H1 (cell line): ENCODE results near the gene TIMM22. TPM values are rescaled to one million over a fixed set of nuclear protein-coding genes. Genes with fewer than 3 reads are reported as not detected.

Source experiments
- CTCF ChIA-PET: fragments of 300-600 bp; sonication (Branson Sonifier 250); formaldehyde crosslinking; loops from one replicate; lab custom pipeline; 2021; ENCODE audit not compliant: partially characterized antibody; lab: Charles Lee
- POLR2A ChIA-PET: fragments of 300-600 bp; sonication (Branson Sonifier 250); formaldehyde crosslinking; loops from one replicate; lab custom pipeline; 2021; ENCODE audit warnings: inconsistent platforms; ENCODE audit not compliant: partially characterized antibody; lab: Charles Lee
- DNase-seq, 2 experiments: peaks; one replicate each; pipeline versions ENCODE4 v3.0.0 to v3.0.0-alpha.2; 2010 to 2022; ENCODE audit warnings: low spot score in 2 of 2, low read depth in 1 of 2, mixed read lengths in 1 of 2
- FAIRE-seq: peaks from 2 replicates; lab custom pipeline; 2011; peaks lifted over from hg19 to GRCh38; lab: Jason Lieb, UNC
- H2AFZ ChIP-seq: 2 replicates; pipeline ENCODE4 v1.8.1; 2012; ENCODE audit warnings: low read length, inconsistent platforms
- H2AK5ac ChIP-seq: 2 replicates; pipeline ENCODE4 v1.6.1; 2013; ENCODE audit warnings: low read depth, low read length
- H2BK120ac ChIP-seq: replicated peaks from 2 replicates; pipeline ENCODE3; 2013; ENCODE audit warnings: low read depth, low read length, inconsistent platforms
- H2BK12ac ChIP-seq: 2 replicates; pipeline ENCODE4 v1.6.1; 2013; ENCODE audit warnings: low read depth, low read length
- H2BK15ac ChIP-seq: 2 replicates; pipeline ENCODE4 v1.6.1; 2013; ENCODE audit warnings: low read length
- H2BK20ac ChIP-seq: 2 replicates; pipeline ENCODE4 v1.6.1; 2013; ENCODE audit warnings: low read length
- H2BK5ac ChIP-seq: 2 replicates; pipeline ENCODE4 v1.6.1; 2013; ENCODE audit warnings: low read depth, low read length
- H3K14ac ChIP-seq: 2 replicates; pipeline ENCODE4 v1.6.1; 2013; ENCODE audit warnings: inconsistent platforms; ENCODE audit not compliant: insufficient read length
- H3K18ac ChIP-seq: 2 replicates; pipeline ENCODE4 v1.6.1; 2013; ENCODE audit warnings: low read length; ENCODE audit errors: extremely low read depth
- H3K23ac ChIP-seq: 2 replicates; pipeline ENCODE4 v1.6.1; 2013; ENCODE audit warnings: inconsistent platforms; ENCODE audit not compliant: insufficient read length
- H3K23me2 ChIP-seq: 2 replicates; pipeline ENCODE4 v1.6.1; 2013; ENCODE audit warnings: low read depth, low read length
- H3K27ac ChIP-seq: 2 replicates; pipeline ENCODE4 v1.6.1; 2011; ENCODE audit warnings: low read depth, low read length, inconsistent platforms
- H3K27me3 ChIP-seq, 4 experiments: replicated peaks in 1 of 4; 1 replicate in 1 of 4; 2 replicates in 3 of 4; pipeline versions ENCODE4 v1.6.1 to v1.8.1; 2011 to 2013; ENCODE audit warnings: low read length in 3 of 4, mild to moderate bottlenecking in 3 of 4, inconsistent platforms in 2 of 4, mixed read lengths in 2 of 4, moderate library complexity in 1 of 4; ENCODE audit not compliant: control insufficient read depth in 3 of 4, insufficient read depth in 3 of 4; ENCODE audit errors: extremely low read depth in 1 of 4
- H3K36me3 ChIP-seq, 4 experiments: 2 replicates each; pipeline versions ENCODE4 v1.6.1 to v1.8.1; 2011 to 2013; ENCODE audit warnings: mild to moderate bottlenecking in 4 of 4, low read length in 3 of 4, moderate library complexity in 2 of 4, control low read depth in 1 of 4, inconsistent platforms in 1 of 4; ENCODE audit not compliant: insufficient read depth in 4 of 4, control insufficient read depth in 2 of 4
- H3K4ac ChIP-seq: replicated peaks from 2 replicates; pipeline ENCODE3; 2013; ENCODE audit warnings: low read length, low read depth, mixed read lengths, inconsistent platforms; ENCODE audit not compliant: insufficient read length
- H3K4me1 ChIP-seq, 4 experiments: replicated peaks in 1 of 4; 1 replicate in 1 of 4; 2 replicates in 3 of 4; pipeline versions ENCODE4 v1.6.1 to v1.8.1; 2011 to 2013; ENCODE audit warnings: low read length in 3 of 4, inconsistent platforms in 2 of 4, mixed read lengths in 1 of 4; ENCODE audit not compliant: insufficient read depth in 4 of 4, control insufficient read depth in 3 of 4
- H3K4me2 ChIP-seq, 2 experiments: 2 replicates each; pipeline versions ENCODE4 v1.6.1 to v1.8.1; 2011 to 2013; ENCODE audit warnings: low read depth in 2 of 2, low read length in 2 of 2, control low read depth in 1 of 2, inconsistent platforms in 1 of 2, mild to moderate bottlenecking in 1 of 2; ENCODE audit not compliant: insufficient read depth in 1 of 2
- H3K4me3 ChIP-seq, 4 experiments: fragments of 200-600, 300-600 bp in 1 of 4; sonication (generic), shearing (Covaris generic), sonication (Bioruptor Twin) in 1 of 4; 2 replicates each; pipeline versions ENCODE4 v1.5.1 to v1.8.1; 2011 to 2016; ENCODE audit warnings: low read length in 4 of 4, low read depth in 3 of 4, control low read depth in 2 of 4, inconsistent platforms in 2 of 4, mild to moderate bottlenecking in 2 of 4, mixed read lengths in 1 of 4, moderate library complexity in 1 of 4; ENCODE audit not compliant: insufficient read depth in 2 of 4; ENCODE audit errors: extremely low read depth in 1 of 4
- H3K56ac ChIP-seq: replicated peaks from 2 replicates; pipeline ENCODE3; 2013; ENCODE audit warnings: low read depth, mild to moderate bottlenecking, mixed read lengths, low read length, inconsistent platforms; ENCODE audit not compliant: insufficient read length
- H3K79me1 ChIP-seq: 2 replicates; pipeline ENCODE4 v1.6.1; 2013; ENCODE audit warnings: low read depth, low read length, control low read depth
- H3K79me2 ChIP-seq, 2 experiments: 2 replicates each; pipeline versions ENCODE4 v1.6.1 to v1.8.1; 2012 to 2013; ENCODE audit warnings: low read length in 2 of 2, mild to moderate bottlenecking in 2 of 2, inconsistent platforms in 1 of 2; ENCODE audit not compliant: insufficient read depth in 2 of 2, control insufficient read depth in 1 of 2
- H3K9ac ChIP-seq, 4 experiments: replicated peaks in 1 of 4; 1 replicate in 1 of 4; 2 replicates in 3 of 4; pipeline versions ENCODE4 v1.6.1 to v1.8.1; 2011 to 2013; ENCODE audit warnings: low read depth in 3 of 4, low read length in 3 of 4, control low read depth in 2 of 4, mild to moderate bottlenecking in 2 of 4, moderate library complexity in 2 of 4, inconsistent platforms in 1 of 4; ENCODE audit errors: extremely low read depth in 1 of 4
- H3K9me3 ChIP-seq, 2 experiments: 2 replicates each; pipeline versions ENCODE4 v1.6.1 to v1.8.1; 2012 to 2013; ENCODE audit warnings: mild to moderate bottlenecking in 2 of 2, moderate library complexity in 2 of 2, control low read depth in 1 of 2, inconsistent platforms in 1 of 2, low read depth in 1 of 2, low read length in 1 of 2, mixed read lengths in 1 of 2; ENCODE audit not compliant: insufficient read depth in 2 of 2
- H4K20me1 ChIP-seq, 2 experiments: replicated peaks in 1 of 2; 2 replicates each; pipeline versions ENCODE3 to v1.8.1; 2011 to 2013; ENCODE audit warnings: inconsistent platforms in 2 of 2, low read length in 2 of 2, mild to moderate bottlenecking in 1 of 2; ENCODE audit not compliant: insufficient read depth in 2 of 2, control insufficient read depth in 1 of 2
- H4K5ac ChIP-seq: 2 replicates; pipeline ENCODE4 v1.6.1; 2013; ENCODE audit warnings: low read length, low read depth, mixed read lengths, inconsistent platforms; ENCODE audit not compliant: insufficient read length
- H4K8ac ChIP-seq: 2 replicates; pipeline ENCODE4 v1.8.0; 2013; ENCODE audit warnings: mild to moderate bottlenecking, moderate library complexity, low read length, inconsistent platforms; ENCODE audit not compliant: insufficient read depth; ENCODE audit errors: extremely low read depth
- H4K91ac ChIP-seq: replicated peaks from 2 replicates; pipeline ENCODE3; 2013; ENCODE audit warnings: low read length, mixed read lengths, inconsistent platforms; ENCODE audit not compliant: insufficient read length
- BCL11A ChIP-seq, 2 experiments: IDR thresholded peaks; one replicate each; pipeline ENCODE4 v1.6.1; 2011; ENCODE audit warnings: low read depth in 2 of 2, low read length in 2 of 2, mild to moderate bottlenecking in 2 of 2
- CREB1 ChIP-seq: IDR thresholded peaks from 2 replicates; pipeline ENCODE4 v1.6.1; 2012; ENCODE audit warnings: inconsistent platforms
- EP300 ChIP-seq, 2 experiments: IDR thresholded peaks; 1 replicate in 1 of 2; 2 replicates in 1 of 2; pipeline ENCODE4 v1.6.1; 2011 to 2012; ENCODE audit warnings: low read depth in 2 of 2, low read length in 2 of 2, mild to moderate bottlenecking in 2 of 2, borderline replicate concordance in 1 of 2, inconsistent platforms in 1 of 2, moderate library complexity in 1 of 2
- EZH2 ChIP-seq: fragments of 200-600 bp; sonication (generic); IDR thresholded peaks from 2 replicates; pipeline ENCODE4 v1.7.1; 2012; ENCODE audit warnings: low read depth, mild to moderate bottlenecking, moderate library complexity, low read length, inconsistent platforms; ENCODE audit not compliant: severe bottlenecking
- POLR2AphosphoS5 ChIP-seq: IDR thresholded peaks from 2 replicates; pipeline ENCODE4 v1.6.1; 2011; ENCODE audit warnings: low read depth, low read length
- RAD21 ChIP-seq, 2 experiments: IDR thresholded peaks in 1 of 2; conservative IDR thresholded peaks in 1 of 2; 2 replicates each; pipeline ENCODE4 v1.6.1; 2011; ENCODE audit warnings: low read depth in 2 of 2, low read length in 2 of 2, improper control_type of control experiment in 1 of 2, inconsistent platforms in 1 of 2, mild to moderate bottlenecking in 1 of 2, moderate library complexity in 1 of 2
- RFX5 ChIP-seq: IDR thresholded peaks from 2 replicates; pipeline ENCODE4 v1.6.1; 2011; ENCODE audit warnings: low read depth, low read length, improper control_type of control experiment, borderline replicate concordance
- TAF1 ChIP-seq: IDR thresholded peaks from 2 replicates; pipeline ENCODE4 v1.6.1; 2011; ENCODE audit warnings: mild to moderate bottlenecking, low read depth, low read length
- TEAD4 ChIP-seq: IDR thresholded peaks from 2 replicates; pipeline ENCODE4 v1.6.1; 2012; ENCODE audit warnings: low read depth, low read length, inconsistent platforms, mixed read lengths
- WGBS, 2 experiments: shearing (Covaris generic) in 1 of 2; methylation state at CpG; one replicate each; pipeline versions ENCODE4 v1.1.6 to v1.1.7; 2013 to 2015; ENCODE audit warnings: low lambda C conversion rate in 2 of 2, mixed read lengths in 2 of 2, inconsistent platforms in 1 of 2, low coverage in 1 of 2, missing lambda C conversion rate in 1 of 2; ENCODE audit not compliant: insufficient replicate concordance in 2 of 2, insufficient coverage in 1 of 2, insufficient read length in 1 of 2; ENCODE audit errors: extremely low coverage in 1 of 2, missing lambda C conversion rate in 1 of 2; 5-methylcytosine and 5-hydroxymethylcytosine counted together
- polyA plus RNA-seq, 7 experiments: library from polyadenylated mRNA; depleted of rRNA in 3 of 7; stranded (reverse) in 5 of 7; unstranded in 2 of 7; fragments of >200 nt in 5 of 7; fragments of 200-250 nt in 2 of 7; gene quantifications; 1 replicate in 5 of 7; 2 replicates in 1 of 7; 4 replicates in 1 of 7; pipeline versions ENCODE4 v1.2.1 to v1.2.3, GENCODE V29; 2011 to 2013; ENCODE audit warnings: missing spikeins in 2 of 7, mixed read lengths in 2 of 7
- total RNA-seq: library from RNA; stranded (reverse); fragmentation: NEBNext Ultra II Directional; extraction: Animal tissue kit (Norgen Biotek cat#: 25700); gene quantifications from 2 replicates; pipeline ENCODE4 v1.2.1, GENCODE V29; 2021
- TF ChIP-seq, protein P1 (sequence below): IDR thresholded peaks from 2 replicates; pipeline ENCODE4 v1.6.1; 2012; ENCODE audit warnings: inconsistent platforms

Gene TIMM22
- total and polyA plus RNA-seq, 2 of the 8 experiments (the other 6 are each of a cell fraction or from before 2014, with no cell fraction given): 13.8 to 17.4 TPM

DNA sequence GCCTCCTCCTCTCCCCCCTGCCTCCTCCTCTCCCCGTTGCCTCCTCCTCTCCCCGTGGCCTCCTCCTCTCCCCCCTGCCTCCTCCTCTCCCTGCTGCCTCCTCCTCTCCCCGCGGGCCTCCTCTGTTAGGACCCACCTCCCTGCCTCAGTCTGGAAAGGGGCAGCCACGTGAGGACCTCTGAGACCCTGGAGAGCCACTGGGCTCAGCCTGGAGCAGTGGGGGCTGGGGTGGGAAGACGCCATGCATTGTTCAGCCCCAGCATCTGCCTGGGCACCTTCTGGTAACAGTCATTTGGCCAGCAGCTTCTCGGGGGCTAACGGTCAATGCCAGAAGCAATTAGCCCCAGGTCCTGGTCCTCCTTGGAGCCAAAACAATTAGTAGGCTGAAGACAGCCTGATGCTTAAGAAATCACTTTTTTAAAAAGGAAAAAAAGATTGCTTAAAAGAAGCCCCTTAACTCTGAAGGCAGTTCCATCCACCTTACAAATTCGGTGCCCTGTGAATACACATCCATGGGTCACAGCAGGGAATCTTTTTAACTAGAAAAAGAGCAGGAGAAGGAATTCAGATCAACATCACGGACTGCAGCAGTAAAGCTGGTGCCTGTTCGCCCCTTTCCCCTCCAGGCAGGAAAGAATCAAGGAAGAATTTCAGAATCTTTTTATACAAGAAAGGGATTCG lies 47.2 kb upstream of the TIMM22 start:
- H3K4me3 ChIP-seq: peak overlapping the region in 2 of 4 experiments; percentile 10 to 27; a peak in 3 of 8 replicates
- CTCF ChIA-PET: interaction anchor here (0.6 to 2.7 kb wide), 7 partner anchors 11 to 156 kb away, joined by 3 to 9 read pairs (median 4); partner anchors contain the start of gene NXN
- DNase-seq: no peak
- TF ChIP-seq RFX5 (no peak), TEAD4 (peak; percentile 61), RAD21 (IDR thresholded peaks at IDR 0.05 in 1 of 2, conservative IDR thresholded peaks at IDR 0.05 in 1 of 2; ENCODE audit: low read depth in 2 of 2, low read length in 2 of 2) (0 out of 4 replicates have a peak, but pooled peaks of 1 of the 2 experiments have one; percentile 0), CREB1 (no peak), BCL11A (IDR thresholded peaks at IDR 0.05; ENCODE audit: low read depth in 2 of 2, low read length in 2 of 2) (no peak), POLR2AphosphoS5 (0 out of 2 replicates have a peak, but pooled peaks have one; percentile 45), TAF1 (0 out of 2 replicates have a peak, but pooled peaks have one; percentile 25), EZH2 (no peak), EP300 (IDR thresholded peaks at IDR 0.05; ENCODE audit: borderline replicate concordance in 1 of 2, low read depth in 2 of 2, low read length in 2 of 2) (peak in 1 of 2 experiments; percentile 22; a peak in 1 of 3 replicates)
- TF ChIP-seq, protein P1, sequence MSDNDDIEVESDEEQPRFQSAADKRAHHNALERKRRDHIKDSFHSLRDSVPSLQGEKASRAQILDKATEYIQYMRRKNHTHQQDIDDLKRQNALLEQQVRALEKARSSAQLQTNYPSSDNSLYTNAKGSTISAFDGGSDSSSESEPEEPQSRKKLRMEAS: peak; percentile 43

More for the DNA sequence above, 47.2 kb upstream of the TIMM22 start:
- peaks cover 0 to 39% of the 10 kb centered on the region in 2 experiments; a peak in 3 of 4 replicates for H3K79me2 ChIP-seq
- H4K8ac ChIP-seq: peak overlapping the region; percentile 93; the same call in 1 of the 2 replicates
- H3K4ac ChIP-seq: peak overlapping the region; percentile 88
- H3K4me1 ChIP-seq: peaks cover 10 to 22% (median 12%) of the 10 kb centered on the region in 4 experiments
- H3K9me3 ChIP-seq: no peaks in the 10 kb centered on the region; a peak in 1 of 4 replicates
- peak overlapping the region; percentile 7; the same call in 1 of the 2 replicates for H2AK5ac ChIP-seq
- H4K5ac ChIP-seq: peak overlapping the region; percentile 85
- peak; percentile 90 for FAIRE-seq
- H3K27me3 ChIP-seq: no peaks in the 10 kb centered on the region
- peak overlapping the region; percentile 50 to 79 for H3K4me2 ChIP-seq
- peak overlapping the region; percentile 90; the same call in 1 of the 2 replicates for H2BK20ac ChIP-seq
- no peak overlapping the region for H3K14ac ChIP-seq
- POLR2A ChIA-PET: interaction anchor here (0.7 to 2.9 kb wide), 20 partner anchors 9 to 157 kb away, joined by 3 to 13 read pairs (median 5); partner anchors contain the start of gene NXN
- peak overlapping the region; percentile 99 for H3K18ac ChIP-seq
- peak overlapping the region; percentile 85 for H2BK120ac ChIP-seq
- no peak overlapping the region for H2AFZ ChIP-seq
- 13% methylated on average over 8 of the region's 12 CpGs; no CpG with 5 or more reads in 1 of the 2 experiments for WGBS, 2 experiments
- H2BK12ac ChIP-seq: peak overlapping the region; percentile 100
- peaks cover 0 to 8% of the 10 kb centered on the region in 2 experiments for H4K20me1 ChIP-seq
- H3K23ac ChIP-seq: no peak overlapping the region
- peak overlapping the region in 1 of 4 experiments; percentile 58; a peak in 4 of 7 replicates for H3K9ac ChIP-seq
- peak overlapping the region; percentile 86 for H4K91ac ChIP-seq
- H2BK5ac ChIP-seq: peak overlapping the region; percentile 100
- H3K27ac ChIP-seq: peak overlapping the region; percentile 66
- no peaks in the 10 kb centered on the region; the same call in 1 of the 2 replicates for H3K23me2 ChIP-seq
- H3K36me3 ChIP-seq: no peaks in the 10 kb centered on the region
- H2BK15ac ChIP-seq: peak overlapping the region; percentile 92
- H3K79me1 ChIP-seq: peaks cover 5% of the 10 kb centered on the region
- peak overlapping the region; percentile 62 for H3K56ac ChIP-seq
